Gastroesophageal sphincter (tissue), 3 donors: Measurements from ENCODE around the gene CAV1.

Experiments used
- CTCF ChIP-seq, 4 experiments: fragments of 200-600 bp in 2 of 4; fragments of 450-650 bp in 2 of 4; sonication (generic) in 1 of 4; IDR thresholded peaks; one replicate each; pipeline ENCODE4 v1.5.1; 2017 to 2019; ENCODE audit warnings: antibody characterized with exemption in 4 of 4, mild to moderate bottlenecking in 2 of 4, moderate library complexity in 2 of 4
- EP300 ChIP-seq: sonication (generic); formaldehyde crosslinking; IDR thresholded peaks from one replicate; pipeline ENCODE4 v1.6.1; 2017; ENCODE audit warnings: antibody characterized with exemption, mild to moderate bottlenecking
- POLR2A ChIP-seq, 2 donors: fragments of 450-650 bp; IDR thresholded peaks; one replicate each; pipeline ENCODE4 v1.6.1; 2017; ENCODE audit warnings: antibody characterized with exemption in 2 of 2, mild to moderate bottlenecking in 2 of 2, moderate library complexity in 1 of 2

GRCh38 chr7:116527521-116527920 is 2.7 kb downstream of the CAV1 start:
- no peak for TF ChIP-seq POLR2A (IDR thresholded peaks at IDR 0.05)
- TF ChIP-seq EP300 = no peak
- TF ChIP-seq CTCF (IDR thresholded peaks at IDR 0.05) = no peak
